GM21423 (cell line): ENCODE results near the gene NINJ1.

Source experiments
- ATAC-seq: cut with Tn5 transposase; IDR thresholded peaks from one replicate; pipeline ENCODE4 v1.9.1; 2021; ENCODE audit warnings: mild to moderate bottlenecking, moderate library complexity; ENCODE audit not compliant: unreplicated experiment

NINJ1 gene, protein sequence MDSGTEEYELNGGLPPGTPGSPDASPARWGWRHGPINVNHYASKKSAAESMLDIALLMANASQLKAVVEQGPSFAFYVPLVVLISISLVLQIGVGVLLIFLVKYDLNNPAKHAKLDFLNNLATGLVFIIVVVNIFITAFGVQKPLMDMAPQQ

DNA sequence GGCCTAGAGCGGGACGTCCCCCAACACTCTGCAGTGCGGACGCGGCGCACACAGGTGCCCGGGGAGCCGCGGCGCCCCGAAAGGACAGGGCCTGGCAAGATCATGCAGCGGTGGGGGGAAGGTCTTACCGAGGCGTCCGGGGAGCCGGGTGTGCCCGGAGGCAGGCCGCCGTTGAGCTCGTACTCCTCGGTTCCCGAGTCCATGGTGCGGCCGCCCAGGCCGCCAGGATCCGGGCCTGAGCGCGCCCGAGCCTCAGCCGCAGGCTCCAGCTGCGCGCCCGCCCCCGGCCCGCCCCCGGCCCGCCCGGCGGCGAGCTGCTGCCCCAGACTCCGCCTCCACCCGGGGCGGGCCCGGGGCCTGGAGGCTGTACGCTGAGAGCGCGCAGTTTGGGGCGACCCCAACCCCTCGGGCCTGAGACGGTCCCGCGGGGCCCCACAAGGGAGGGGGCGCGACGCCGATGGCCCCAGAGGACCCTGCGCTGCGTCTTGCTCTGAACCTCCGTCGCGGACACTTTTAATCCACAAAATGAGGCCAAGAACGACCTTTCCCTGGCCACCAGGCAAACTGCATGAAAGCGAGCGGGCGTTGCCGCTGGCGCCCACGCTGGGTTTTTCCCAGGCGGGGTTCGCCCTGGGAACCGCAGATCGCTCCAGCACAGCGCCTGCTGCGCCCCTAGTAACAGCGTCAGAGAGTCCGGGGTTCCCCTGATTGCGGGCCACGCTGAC is at the start of gene NINJ1:
Gene NINJ1 (minus strand): TSS at position 237 of the 725 bp plus-strand sequence. CDS start 34 bp downstream, at position 203.
- ATAC-seq: peak; percentile 73

DNA sequence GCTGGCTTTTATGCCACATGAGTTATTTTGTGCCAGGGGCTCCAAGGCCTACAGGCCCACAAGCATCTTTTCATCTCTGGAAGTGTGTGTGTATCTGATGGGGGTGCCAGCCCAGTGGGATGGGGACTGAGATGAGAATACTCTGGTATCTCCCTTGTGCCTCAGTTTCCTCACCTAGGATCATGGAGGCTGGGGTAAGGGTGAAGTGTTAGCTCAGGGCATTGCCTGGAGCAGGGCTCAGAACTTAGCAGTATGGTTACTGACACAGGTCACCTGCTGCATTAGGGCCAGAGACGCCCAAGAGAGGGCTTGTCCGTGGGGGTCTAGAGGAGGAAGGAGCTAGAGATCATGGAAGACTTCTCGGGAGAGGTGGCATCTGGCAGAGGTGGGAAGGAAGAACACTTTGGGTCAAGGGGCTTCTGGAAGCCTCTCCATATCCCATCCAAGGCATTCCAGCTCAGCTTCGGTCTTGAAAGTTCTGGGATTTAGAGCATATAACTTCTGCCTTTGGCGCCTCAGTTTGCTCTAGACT is 49.1 kb upstream of the NINJ1 start:
- ATAC-seq: no peak

DNA sequence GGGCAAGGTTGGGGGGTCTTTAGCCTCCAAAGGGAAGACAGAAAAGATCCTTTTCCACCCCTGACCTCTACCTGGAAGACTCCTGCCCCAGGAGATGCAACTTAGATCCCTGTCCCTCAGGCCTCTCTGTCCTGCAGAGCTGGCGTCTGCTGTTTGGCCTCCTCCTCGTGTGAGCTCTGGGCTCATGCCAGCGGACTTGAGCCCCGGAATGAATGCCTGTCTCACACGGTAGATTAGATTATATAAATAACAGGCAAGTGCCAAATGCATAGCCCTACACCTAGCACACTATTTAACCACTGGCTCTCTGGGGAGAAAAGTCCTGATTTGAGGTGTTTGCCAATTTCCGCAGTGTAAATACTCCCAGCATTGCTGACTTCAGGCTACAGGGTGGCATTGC is 48.5 kb upstream of the NINJ1 start:
- ATAC-seq: no peak

DNA sequence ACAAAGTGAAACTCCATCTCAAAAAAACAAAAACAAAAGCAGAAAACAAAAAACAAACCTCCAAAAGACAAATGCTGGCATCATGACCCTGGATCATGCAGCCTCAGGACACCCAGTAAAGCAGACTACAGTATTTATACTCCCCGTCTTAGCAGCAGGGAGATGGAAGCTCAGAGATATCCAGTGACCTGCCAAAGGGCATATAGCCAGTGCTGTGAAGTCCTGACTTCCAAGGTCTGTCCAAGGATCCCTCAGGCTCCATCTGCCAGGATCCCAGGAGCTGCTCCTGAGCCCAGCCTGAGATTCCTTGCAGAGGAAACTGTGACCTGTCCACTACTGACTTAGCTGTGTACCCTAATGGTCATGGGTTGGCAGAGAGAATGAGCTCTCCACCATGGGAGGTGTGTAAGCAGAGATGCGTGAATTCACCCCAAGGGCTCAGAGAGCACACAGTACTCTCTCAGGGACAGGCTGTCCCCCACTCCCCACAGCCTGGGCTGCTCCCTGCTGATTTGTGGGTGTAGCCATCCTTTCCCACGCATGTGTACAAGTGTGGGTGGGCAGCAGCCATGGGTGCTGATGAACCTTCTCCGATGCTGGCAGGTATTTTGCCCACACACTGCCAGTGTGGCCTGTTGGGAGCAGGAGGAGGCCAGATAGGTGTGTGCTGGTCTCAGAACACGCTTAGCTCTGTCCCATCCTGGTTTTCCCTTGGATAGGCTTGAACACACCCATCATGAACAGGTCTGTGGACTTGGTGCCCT is 47.8 kb upstream of the NINJ1 start:
- no peak for ATAC-seq

DNA sequence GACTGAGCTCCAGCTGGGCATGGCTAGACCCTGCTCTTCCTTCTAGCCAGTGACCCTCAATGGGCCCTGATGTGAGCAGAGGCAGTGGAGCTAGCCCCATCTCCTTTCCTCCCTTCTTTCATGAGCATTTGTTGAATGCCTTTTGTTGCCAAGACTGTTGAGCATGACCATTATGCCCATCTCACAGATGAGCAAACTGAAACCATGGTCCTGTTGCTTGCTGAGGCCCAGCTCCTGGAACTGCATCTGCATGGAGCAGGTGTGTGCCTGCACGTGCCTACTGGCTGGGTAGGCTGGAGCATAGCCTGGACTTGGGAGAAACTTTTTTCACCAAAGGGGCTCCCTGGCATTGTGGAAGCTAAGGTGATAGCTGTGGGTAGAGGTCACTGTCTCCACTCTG is 46.9 kb upstream of the NINJ1 start:
- no peak for ATAC-seq

DNA sequence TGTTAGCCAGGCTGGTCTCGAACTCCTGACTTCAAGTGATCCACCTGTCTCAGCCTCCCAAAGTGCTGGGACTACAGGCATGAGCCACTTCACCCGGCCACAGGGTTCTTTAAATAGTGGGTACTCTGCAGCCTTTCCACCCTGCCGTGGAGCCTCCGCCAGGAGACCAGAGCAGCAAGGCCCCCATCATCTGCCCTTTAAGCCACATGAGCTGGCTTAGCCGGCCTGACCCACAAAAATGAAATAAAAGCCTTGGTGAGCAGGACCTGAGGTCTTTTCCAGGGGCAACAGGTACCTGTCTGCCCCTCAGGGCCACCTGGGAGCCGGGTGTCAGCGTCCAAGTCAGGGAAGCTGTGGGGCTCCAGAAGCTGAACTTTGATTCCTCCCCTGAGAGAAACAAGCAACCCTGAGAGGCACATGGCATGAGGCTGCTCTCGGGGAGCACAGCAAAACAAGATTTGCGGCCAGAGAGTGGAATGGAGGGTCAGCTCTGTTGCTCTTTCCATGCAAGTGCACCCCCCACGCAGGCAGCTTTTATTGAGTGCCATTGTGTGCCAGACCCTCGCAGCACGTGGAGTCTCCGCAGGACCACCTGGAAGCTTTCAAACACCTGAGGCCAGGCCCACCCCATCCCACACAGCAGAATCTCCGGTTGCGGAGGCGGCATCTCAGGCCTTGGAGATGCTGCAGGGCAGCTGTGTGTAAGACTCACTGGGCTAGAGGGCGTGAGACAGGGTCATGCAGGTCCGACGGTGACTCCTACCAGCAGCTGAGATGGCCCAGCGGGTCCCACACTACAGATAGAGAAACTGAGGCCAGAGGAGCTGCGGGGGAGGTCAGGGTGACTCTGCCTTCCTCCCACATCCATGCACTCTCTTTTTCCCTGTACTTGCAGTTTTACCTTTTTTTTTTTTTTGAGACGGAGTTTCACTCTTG is 45.1 kb upstream of the NINJ1 start:
- no peak for ATAC-seq

DNA sequence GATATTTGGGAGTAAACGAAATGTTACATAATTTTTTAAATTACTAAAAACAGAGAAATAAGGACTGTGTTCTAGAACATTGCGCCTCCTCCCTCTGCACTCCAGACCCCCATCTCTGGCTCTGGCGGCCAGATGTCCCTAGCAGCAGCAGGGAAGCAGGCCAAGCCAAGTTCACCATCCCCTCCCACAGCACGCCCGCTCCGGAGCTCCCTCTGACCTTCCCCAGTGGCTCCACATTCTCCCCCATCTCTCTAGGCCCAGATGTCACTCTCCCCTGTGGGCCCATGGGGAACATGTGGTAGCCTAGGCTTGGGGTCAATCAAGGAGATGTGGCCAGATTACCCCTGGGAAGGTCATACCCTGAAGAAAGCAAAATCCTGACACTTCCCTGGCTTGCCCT is 43.6 kb upstream of the NINJ1 start:
- no peak for ATAC-seq

DNA sequence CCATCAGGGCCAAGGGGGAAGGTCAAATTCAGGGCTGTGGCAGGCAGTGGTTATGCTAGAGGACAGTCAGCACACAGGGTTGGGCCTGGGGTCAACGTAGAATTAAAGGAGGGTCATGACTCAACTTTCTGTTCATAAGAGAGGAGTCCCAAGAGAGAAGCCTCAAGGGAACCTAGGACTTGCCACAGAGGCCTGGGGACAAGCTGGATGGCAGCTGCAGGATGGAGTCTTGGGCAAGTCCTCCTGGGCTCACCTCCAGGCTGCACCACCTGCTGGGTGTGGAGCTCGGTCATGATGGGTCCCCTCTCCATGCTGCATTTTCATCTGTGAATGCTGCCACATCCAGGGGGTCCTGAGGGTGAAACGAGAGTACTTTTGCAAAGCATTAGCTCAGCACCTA is 40.9 kb upstream of the NINJ1 start:
- ATAC-seq: no peak

DNA sequence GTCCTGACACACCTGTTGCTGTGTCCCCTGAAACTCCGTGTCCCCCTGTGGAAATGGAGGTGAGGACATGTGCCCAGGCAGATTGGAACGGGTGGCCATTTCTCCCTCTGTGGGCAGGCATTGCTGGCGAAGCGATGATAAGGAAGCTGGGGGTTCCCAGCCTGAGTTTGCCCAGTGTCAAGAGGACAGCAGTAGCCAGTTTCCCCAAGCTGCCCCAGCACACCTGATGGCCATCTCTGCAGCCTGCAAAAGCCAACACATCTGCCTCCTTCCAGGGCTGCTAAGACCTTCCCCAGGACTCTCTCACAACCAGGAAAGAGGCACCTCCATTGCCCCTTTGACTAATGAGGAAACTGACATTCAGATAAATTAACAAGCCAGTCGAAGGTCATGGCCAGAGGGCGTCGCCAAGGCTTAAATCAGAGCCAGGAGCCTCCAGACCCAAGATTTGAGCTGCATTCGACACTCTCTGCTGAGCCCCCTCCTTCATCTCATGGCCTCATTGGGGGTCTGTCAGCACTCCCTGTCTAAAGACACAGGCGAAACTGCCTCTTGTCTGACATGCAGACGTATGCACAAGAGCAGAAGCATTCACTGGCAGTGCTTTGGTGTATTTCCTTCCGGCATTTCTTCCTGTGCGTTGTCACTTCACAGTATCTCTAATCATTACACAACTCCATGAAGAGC is 39.5 kb upstream of the NINJ1 start:
- no peak for ATAC-seq

DNA sequence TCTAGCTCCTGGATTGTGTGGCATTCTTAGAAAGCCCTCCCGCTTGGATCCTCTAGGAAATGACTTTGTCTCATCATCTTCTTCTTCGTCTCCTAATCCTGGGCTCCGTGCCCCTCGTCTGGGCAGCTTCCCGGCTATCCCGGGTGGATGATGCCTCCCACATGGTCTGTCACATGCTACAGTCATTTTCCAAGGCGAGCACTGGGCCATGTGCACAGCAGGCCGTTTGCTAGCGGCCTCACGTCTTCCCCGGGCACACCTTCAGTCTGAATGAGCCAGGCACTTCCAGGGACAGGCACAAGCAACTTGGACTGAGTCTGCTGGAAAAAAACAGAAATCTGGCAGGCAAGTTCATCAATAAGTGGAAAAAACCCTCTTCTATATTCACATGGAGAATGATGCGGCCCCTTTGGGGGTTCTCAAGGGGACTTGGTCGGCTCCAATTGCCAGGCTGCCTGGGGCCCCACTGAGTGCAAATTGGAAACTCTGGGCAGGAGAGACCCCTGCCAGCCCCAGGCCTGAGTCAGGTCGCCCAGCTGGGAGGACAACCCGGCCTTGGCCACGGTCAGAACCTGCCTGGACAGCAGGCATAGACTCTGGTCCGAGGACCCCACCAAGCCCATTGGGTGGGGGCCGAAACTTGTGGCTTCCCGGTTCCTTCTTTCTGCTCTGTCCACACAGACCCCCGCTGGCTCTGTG is 38.8 kb upstream of the NINJ1 start:
- no peak for ATAC-seq

DNA sequence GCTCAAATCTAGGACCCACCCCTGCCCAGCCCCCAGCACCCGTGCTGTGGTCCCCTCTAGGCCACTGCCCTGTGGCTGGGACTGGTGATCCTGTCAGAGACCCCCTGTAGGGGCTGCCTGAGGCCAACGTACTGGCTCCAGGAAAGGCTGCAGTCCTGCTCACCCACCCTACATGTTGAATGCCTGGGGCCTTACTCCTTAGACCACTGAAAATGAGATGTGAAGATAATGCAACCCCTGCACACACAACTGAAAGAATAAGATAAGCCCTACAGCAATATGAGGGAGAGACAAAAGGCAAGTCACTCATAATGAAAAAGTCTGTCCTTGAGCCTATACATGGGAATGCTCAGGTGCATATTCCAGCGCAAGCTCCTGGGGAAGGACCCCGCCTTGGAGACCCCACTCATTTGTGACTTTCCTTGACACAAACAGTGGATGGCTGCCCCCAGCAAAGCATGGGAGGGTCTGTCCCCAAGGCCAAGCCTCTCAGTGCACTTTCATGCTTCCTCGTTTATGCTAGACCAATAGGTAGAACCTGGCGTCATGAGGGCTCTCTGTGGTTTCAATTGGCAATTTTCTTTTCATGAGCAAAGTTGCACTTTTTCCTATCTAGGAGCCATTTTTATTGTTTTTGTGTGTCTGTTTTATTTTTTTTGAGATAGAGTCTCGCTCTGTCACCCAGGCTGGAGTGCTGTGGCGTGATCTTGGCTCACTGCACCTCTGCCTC is 37.4 kb upstream of the NINJ1 start:
- no peak for ATAC-seq

DNA sequence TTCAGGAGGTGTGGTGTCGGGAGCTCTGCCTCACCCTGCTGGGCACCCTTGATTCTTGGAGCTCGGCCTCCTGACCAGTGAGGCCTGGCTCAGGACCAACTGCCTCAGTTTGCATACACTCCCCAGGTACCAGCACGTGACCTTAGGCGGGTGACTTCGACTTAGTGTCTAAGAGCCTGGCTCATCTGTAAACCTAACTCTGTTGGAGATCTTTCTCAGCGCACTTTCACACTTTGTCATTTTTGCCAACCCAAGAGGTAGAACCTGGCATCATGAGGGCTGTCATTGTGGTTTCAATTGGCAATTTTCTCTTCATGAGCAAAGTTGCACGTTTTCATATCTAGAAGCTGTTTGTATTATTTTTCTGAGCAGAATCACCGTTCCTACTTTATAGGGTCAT is 36.5 kb upstream of the NINJ1 start:
- no peak for ATAC-seq

DNA sequence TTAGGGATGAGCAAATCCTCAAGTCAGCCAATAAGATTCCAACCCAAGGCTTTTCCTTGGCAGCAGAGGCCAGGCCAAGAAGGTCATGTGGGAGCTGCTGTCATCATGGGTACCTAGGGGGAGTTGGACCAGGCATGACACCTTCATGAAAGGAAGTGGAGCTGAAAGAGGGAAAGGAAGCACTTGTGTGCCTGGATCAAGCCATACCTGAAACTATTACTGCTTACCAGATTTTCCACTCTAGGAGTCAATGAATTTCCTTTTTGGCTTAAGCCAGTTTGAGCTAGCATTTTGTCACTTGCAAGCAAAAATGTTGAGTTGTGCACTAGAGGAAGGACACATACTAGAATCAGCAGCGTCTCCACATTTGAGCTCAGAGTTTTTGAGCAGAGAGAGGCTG is 35.4 kb upstream of the NINJ1 start:
- ATAC-seq: no peak

DNA sequence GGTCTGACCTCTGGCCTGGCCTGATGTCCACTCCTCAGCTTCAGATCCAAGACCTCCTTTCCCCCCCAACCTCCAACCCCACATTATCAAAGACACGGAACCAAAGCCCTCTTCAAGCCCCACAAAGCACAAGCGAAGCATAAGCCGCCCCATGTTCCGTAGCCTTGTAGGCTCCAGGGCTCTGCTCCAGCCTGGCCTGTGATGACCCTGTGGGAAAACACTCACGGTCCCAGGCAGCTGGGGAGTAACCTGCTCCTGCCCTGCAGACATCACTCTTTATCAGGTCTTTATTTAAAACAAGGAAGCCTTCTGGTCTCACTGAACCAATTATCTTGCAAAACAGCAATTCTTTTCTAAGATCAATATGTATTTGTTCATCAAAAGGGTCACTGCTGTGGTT is 34.5 kb upstream of the NINJ1 start:
- ATAC-seq: no peak

DNA sequence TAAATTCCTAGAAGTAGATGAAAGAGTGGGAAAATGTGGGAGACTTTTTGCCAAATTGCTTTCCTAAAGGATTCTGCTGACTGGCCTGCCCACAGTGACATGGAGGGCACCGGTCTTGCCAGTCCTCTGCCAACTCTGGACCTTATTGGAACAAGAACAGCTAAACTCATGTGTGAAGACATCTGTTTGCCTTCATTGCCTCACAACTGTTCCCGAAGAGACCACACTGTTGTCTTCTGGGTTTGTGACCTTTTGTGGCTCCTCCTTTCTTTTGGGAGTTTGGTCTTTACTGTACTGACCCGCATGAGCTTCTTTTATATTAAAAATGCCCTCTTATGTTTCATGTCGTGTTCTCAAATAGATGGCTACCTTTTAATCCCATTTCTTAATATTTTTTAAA is 33.8 kb upstream of the NINJ1 start:
- ATAC-seq: no peak

DNA sequence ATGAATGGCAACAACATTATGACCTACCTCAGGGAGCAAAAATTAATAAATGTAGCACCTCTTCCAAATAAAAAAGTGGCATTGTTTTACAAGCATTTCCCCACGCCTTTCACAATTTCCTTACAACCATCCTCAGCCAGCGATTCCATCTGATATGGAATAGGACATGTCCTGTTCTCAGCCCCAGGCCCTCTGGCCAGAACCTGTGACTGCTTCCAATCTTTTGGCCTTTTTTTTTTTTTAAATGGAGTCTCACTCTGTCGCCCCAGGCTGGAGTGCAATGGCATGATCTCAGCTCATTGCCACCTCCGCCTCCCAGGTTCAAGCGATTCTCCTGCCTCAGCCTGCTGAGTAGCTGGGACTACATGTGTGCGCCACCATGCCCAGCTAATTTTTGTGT is 33.1 kb upstream of the NINJ1 start:
- ATAC-seq: no peak

DNA sequence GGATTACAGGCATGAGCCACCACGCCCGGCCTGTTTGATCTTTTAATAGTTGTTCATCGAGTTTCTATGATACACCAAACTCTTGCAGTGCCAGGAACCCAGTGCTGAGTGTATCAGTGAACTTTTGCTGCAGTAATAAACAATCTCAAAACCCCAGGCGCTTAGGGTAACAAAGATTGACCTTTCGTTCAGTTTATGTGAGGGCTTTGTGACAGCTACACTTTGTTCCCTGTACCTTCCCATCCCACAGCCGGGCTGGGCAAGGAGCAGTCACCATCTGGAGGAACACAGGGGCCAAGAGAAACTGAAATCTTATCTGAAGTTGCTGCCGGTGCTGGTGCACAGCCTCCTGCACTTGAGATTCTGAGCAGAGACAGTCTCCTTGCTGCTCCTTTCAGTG is 32.6 kb upstream of the NINJ1 start:
- ATAC-seq: no peak

DNA sequence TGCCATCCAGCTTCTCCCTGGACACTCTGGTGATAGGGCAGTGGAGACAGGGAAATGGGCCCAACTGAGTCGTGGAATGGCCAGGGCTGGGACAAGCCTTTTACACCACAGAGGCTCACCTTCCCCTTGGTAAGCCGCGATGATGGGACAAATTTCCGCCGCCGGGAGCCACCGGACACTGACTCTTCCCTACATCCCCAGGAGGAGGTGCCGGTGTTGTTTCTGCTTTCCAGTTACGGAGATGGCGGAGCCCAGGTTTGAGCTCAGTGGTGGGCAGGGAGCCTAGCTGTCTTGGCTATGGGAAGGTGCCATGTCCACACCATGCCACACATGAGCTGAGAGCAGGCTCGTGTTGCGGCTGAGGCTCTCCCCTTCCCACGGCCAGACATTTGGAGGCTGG is 30.0 kb upstream of the NINJ1 start:
- ATAC-seq: no peak
